HG03520 (cell line): Measurements from ENCODE around the gene SMNDC1.
"Not testable (repeated sequence)": the region's sequence is repeated elsewhere in the genome, so short reads cannot be mapped to it uniquely, and the experiment has no call there.

Experiments
- ATAC-seq: cut with Tn5 transposase; IDR thresholded peaks from one replicate; pipeline ENCODE4 v1.9.1; 2021; ENCODE audit warnings: mild to moderate bottlenecking, moderate library complexity; ENCODE audit not compliant: unreplicated experiment

The SMNDC1 gene

DNA sequence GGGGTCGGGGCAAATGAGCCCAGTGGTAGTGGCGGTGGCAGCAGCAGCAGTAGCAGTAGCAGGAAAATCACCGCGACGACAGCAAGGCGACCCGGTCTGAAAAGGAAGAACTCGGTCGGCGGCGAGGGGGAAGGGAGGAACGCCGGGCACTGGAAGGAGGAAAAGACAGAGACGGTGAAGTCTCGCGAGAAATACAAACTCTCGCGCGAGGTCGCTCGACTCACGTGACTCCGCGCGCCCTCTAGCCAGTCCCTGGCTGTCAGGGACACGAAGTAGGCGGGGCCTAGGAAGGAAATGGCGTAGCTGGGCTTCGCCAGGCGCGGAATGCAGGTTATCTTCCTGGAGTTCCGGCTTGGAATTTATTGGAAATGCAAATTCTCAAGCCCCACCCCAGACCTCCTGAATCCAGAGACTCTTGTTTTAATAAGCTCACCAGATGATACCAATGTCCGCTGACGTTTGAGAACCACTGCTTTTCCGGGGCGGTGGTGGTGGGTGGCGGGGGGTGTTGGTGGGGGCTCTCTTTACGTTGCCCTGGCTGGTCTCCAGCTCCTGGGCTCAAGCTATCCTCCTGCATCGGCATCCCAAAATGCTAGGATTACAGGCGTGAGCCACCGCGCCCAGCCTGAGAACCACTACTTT lies at the start of gene SMNDC1:
SMNDC1 (minus strand) TSS at position 141 of the 642 bp plus-strand sequence. CDS start 1,333 bp downstream, outside the sequence.
- peak; percentile 81 for ATAC-seq

DNA sequence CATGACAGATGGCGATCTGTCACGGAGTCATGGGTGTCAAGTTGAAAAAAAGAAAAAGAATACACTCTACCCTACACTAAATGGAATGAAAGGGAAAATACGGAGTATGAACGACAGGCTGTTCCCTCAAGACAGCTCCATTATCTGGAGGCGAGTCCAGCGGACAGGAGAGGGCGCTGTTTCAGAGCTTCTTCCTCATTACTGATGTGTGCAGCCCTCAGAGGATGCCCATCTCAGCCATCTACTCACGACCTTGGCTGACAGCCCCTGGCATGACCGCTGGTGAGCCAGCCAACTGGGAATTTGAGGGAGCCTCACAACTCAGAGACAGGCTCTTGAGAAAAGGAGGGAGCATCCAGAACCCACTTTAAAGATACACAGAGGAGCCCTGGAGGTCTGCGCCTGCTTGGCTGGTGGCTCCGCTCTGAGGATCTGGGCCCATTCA lies 49.6 kb upstream of the SMNDC1 start:
- ATAC-seq, result no peak

- ATAC-seq, result no peak
Observed at GRCh38 chr10:110353244-110354119, 48.8 kb upstream of the SMNDC1 start.

DNA sequence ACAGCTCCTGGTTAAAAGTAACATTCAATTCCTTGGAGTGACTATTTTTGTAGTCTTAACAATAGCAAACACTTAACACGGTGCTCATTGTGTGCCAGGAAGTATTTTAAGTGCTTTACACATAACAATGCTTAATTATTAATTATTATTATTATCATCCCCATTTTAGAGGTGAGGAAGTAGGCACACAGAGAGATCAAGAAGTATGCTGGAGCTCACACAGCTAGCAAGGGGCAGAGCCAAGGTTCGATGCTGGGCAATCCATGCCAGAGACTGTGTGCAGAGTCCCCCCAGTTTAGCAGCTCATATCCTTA lies 48.2 kb upstream of the SMNDC1 start:
- no peak for ATAC-seq

DNA sequence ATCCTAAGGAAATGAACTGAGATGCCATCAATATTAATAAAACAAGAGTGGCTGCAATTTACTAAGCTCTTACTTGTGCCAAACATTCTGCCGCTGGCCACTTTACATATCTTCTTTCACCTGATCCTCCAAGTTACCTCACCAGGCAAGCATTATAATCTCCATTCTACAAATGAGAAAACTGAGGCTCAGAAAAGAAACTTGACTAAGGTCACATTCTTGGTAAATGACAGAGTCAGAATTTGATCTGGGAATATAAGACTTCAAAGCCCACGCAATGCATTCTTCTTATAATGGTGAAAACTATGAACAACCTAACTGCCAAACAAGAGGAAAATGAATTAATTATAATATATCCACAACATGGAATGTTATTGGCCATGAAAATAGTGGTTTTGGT lies 46.1 kb upstream of the SMNDC1 start:
- ATAC-seq, result no peak

DNA sequence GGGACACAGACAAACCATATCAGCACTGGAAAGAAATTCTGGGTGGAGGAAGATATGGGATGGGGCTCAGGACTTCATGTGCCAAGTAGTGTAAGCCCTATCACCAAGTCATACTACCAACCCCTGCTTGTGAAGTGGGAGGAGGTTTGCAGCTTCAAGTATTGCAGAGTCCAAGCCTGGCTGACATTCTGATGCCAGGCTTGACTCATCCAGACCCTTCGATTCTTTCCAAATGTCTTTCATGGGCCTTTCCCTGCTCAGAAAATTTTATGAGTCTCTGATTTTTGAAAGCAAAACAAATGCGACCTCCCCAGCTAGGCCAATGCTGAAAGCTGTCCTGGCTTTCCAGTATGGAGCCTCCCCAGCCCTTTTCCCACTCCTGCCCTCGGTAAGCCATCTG lies 45.1 kb upstream of the SMNDC1 start:
- ATAC-seq, result no peak

- no peak for ATAC-seq
Observed at GRCh38 chr10:110349386-110349785, 44.7 kb upstream of the SMNDC1 start.

GRCh38 chr10:110348336-110348735 lies 43.6 kb upstream of the SMNDC1 start:
- no peak for ATAC-seq

DNA sequence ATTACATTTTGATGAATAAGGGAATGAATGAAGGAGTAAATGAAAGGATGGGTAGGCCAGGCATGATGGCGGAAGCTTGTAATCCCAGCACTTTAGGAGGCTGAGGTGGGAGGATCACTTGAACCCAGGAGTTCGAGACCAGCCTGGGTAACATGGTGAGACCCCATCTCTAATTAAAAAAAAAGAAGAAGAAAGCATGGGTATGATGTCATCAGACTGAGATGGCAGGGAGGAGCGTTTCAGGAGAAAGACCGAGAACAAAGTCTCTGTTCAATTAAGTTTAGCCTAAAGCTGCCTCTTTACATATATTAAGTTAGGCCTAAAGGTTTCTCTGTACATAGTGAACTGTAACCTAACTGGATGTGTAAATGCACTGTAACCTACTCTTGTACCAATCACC lies 42.2 kb upstream of the SMNDC1 start:
- no peak for ATAC-seq

GRCh38 chr10:110345286-110345685 lies 40.6 kb upstream of the SMNDC1 start:
- ATAC-seq, result no peak

GRCh38 chr10:110344622-110345021 lies 39.9 kb upstream of the SMNDC1 start:
- ATAC-seq, result no peak

DNA sequence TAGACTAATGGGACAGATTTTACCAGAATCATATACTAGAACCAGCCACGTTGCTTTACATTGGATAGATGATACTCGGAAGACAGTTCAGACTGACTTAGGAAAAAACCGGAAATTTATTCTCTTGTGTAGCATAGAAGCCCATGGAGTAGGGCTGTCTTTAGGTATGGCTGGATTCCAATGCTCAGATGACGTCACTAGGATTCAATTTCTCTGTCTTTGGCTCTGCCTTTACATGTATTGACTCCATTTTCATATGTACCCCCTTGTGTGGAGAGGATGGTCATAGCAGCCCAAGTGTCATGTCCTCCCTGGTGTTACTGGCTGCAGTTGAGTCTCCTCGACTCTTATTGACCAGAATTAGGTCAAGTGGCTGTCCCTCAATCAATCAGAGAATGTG lies 39.2 kb upstream of the SMNDC1 start:
- no peak for ATAC-seq

GRCh38 chr10:110340816-110341215 lies 36.1 kb upstream of the SMNDC1 start:
- no peak for ATAC-seq

DNA sequence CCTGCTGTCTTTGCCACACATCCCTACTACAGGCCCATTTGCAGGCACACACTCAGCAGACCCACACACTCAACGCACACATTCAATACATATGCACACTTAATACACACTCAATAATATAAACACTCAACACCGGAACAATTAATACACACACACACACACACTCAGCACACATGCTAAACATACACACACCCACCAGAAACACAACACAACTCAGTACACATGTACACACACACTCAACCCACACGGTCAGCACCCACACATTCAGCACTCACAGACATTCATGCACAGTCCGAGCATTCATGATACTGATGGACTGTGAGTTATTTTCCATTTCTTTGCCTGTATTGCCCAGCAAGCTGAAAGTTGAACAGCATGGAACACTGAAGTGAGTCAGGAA lies 35.4 kb upstream of the SMNDC1 start:
- no peak for ATAC-seq

DNA sequence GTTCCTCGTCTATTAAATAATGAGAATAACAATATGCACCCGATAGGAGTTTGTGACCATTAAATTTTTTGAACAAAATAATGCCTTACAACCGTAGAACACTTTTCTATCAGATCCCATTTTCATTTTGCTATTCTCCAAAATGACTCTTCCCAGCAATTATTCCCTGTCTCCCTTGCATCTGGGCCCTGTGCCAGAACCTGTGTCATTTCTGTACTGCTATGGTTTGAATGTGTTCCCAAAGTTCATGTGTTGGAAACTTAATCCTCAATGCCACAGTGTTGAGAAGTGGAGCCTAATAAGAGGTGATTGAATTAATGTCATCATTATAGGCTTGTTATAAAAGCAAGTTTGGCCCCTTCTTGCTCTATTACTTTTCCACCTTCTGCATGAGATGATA lies 33.2 kb upstream of the SMNDC1 start:
- no peak for ATAC-seq

DNA sequence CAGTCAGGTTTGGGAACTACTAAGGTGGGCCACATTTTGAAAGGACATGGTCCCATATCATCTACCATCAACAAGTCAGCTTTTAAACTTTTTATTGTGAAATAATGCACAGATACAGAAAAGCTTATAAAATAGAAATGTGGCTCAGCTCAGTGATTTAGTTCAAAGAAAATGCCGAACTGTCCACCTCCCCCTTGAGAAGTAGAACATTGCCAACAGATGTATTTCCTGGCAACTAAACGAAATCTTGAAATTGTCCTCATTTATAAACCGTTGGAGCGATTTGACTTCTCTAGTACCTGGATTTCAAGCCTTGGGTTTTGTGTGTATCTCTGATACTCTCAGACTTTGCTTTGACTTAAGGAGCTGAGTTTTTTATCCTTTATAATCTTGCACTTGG lies 32.7 kb upstream of the SMNDC1 start:
- ATAC-seq, result no peak

DNA sequence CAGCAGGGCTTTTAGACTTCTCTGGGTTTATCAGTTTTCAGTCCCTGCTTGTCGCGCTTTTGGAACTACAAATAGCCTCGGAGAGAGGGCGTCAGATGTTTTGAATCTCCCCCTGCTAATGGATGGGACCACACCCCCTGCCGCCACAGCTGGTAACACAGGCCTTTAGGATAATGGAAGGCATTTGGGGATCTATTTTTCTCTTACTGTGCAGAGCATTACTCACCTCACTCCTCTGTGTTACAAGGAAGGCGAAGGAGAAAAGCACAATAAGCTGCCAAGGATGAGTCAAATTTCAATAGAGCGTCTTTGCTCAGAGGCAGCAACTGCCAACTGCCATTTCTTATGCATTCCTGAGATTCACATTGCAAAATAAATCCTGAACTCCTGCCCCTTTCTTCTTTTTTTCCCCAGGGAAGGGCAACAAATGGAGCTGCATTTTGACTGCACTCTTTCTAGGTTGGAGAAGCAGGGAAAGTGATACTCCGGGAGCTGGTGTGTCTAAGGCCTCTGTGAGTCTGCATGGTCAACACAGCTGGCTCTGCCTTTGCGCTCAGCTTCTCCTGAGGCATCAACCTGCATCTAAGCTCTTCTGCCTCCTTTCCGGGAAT lies 31.5 kb upstream of the SMNDC1 start:
- ATAC-seq, result no peak

DNA sequence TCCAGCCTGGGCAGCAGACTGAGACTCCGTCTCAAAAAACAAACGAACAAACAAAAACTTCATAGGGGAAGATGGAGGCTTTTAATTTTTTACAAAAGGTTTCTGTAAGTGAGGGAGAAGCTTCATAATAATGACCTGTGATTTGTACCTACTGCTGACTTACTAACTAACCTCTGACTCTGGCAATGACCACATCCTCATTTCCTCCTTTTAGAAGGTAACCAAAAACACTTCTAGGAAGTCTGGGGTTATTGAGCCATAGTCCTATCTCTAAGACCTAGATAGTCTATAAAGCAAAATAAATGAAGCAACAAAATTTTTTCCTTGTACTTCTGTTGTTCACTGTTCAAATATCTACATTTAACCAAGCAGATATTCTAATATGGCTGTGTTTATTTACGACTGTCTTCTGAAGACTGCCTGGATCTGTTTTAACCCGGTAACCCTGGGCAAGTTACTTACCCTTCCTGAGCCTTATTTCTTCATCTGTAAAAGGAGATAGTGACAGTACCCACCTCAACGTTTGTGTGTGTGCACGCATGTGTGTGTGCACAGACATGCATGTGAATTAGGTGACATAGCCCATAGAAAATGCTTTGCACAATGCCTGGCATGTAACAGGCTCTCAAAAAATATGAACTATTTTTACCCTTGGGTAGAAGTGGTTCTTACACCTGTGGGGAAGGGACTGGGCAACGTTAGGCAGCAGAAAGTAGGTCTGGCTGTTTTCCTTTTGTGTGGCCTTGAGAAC lies 30.8 kb upstream of the SMNDC1 start:
- no peak for ATAC-seq

DNA sequence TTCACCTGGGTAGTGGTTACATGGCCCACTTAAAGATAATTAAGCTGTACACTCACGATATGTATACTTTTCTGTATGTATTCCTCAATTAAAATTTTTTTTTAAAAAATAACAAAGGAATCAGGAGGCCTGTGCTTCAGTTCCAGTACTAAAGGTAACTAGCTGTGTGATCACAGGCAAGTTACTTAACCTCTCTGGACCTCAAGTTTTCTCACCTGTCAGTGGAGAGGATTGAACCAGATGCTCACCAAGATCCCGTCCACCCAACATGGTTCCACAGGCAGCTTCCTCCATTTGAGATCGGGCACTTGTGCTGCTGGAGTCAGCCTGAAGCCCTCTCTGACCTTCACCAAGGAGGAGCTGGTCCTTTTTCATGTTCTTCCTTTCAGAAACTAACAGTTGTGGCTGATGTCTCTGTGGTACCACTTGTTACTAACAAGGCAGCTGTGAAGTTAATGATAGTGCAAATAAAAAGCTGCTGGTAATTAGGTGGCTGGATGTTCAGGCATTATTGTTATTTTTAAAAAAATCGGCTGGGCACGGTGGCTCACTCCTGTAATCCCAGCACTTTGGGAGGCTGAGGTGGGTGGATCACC lies 29.4 kb upstream of the SMNDC1 start:
- no peak for ATAC-seq

GRCh38 chr10:110331226-110331795 lies 26.6 kb upstream of the SMNDC1 start:
- not testable (repeated sequence) for ATAC-seq

GRCh38 chr10:110330675-110331074 lies 26.0 kb upstream of the SMNDC1 start:
- ATAC-seq, result no peak
